A673 (cell line): ENCODE results near the gene ATAT1. TPM values are rescaled to one million over a fixed set of nuclear protein-coding genes. Genes with fewer than 3 reads are reported as not detected.
A peak's percentile ranks its signal among the peaks of the same experiment; 100 is the strongest.

Experiments used
- BruUV-seq: library from RNA; stranded (reverse); fragments of 400-500 nt; replicated peaks from 2 replicates; lab custom pipeline; 2021; lab: Mats Ljungman, UMichigan
- CTCF ChIA-PET: fragments of 300-600 bp; sonication (Branson Sonifier 250); formaldehyde crosslinking; loops from one replicate; lab custom pipeline; 2022; ENCODE audit warnings: antibody characterized with exemption; lab: Charles Lee
- POLR2A ChIA-PET: fragments of 300-600 bp; sonication (Branson Sonifier 250); formaldehyde crosslinking; loops from one replicate; lab custom pipeline; 2022; ENCODE audit warnings: antibody characterized with exemption; ENCODE audit not compliant: low non-redundant PET; lab: Charles Lee
- DNase-seq: peaks from one replicate; pipeline ENCODE4 v3.0.0-alpha.2; 2015; ENCODE audit warnings: low spot score
- H3K27ac ChIP-seq: fragments of 200-600 bp; sonication (generic); 2 replicates; pipeline ENCODE4 v1.5.1; 2016; ENCODE audit warnings: mixed run types, low read depth, mild to moderate bottlenecking, mixed read lengths, antibody characterized with exemption, low read length; ENCODE audit not compliant: poor library complexity, severe bottlenecking
- H3K27me3 ChIP-seq: fragments of 200-600 bp; sonication (generic); replicated peaks from 2 replicates; pipeline ENCODE4 v1.6.1; 2017; ENCODE audit warnings: mixed run types, low read depth, mild to moderate bottlenecking, mixed read lengths, antibody characterized with exemption, low read length; ENCODE audit not compliant: insufficient read depth, poor library complexity
- H3K36me3 ChIP-seq: fragments of 200-600 bp; sonication (generic); 2 replicates; pipeline ENCODE4 v1.6.1; 2016; ENCODE audit warnings: mixed run types, mild to moderate bottlenecking, mixed read lengths, antibody characterized with exemption, low read length; ENCODE audit not compliant: insufficient read depth, poor library complexity, severe bottlenecking
- H3K4me1 ChIP-seq: fragments of 200-600 bp; sonication (generic); 2 replicates; pipeline ENCODE4 v1.6.1; 2017; ENCODE audit warnings: mixed run types, mild to moderate bottlenecking, mixed read lengths, antibody characterized with exemption, low read length; ENCODE audit not compliant: insufficient read depth, poor library complexity, severe bottlenecking
- H3K4me3 ChIP-seq: fragments of 200-600 bp; sonication (generic); 2 replicates; pipeline ENCODE4 v1.5.1; 2016; ENCODE audit warnings: low read depth, mixed run types, mild to moderate bottlenecking, mixed read lengths, low read length; ENCODE audit not compliant: poor library complexity, severe bottlenecking
- H3K9me3 ChIP-seq: fragments of 200-600 bp; sonication (generic); 2 replicates; pipeline ENCODE4 v1.6.1; 2016; ENCODE audit warnings: mixed run types, low read depth, mild to moderate bottlenecking, mixed read lengths, antibody characterized with exemption, low read length; ENCODE audit not compliant: poor library complexity, severe bottlenecking
- EZH2 ChIP-seq: fragments of 200-600 bp; sonication (generic); IDR thresholded peaks from 2 replicates; pipeline ENCODE4 v1.6.1; 2017; ENCODE audit warnings: borderline replicate concordance, low read depth, mild to moderate bottlenecking, mixed read lengths, antibody characterized with exemption, low read length; ENCODE audit not compliant: poor library complexity, severe bottlenecking
- intact Hi-C: fragments of 100-400 bp; cut with micrococcal nuclease; formaldehyde crosslinking; loops from one replicate; pipeline ENCODE4 v1.10.0; 2022; ENCODE audit not compliant: unreplicated experiment
- total RNA-seq: library from RNA; stranded (reverse); gene quantifications from 2 replicates; pipeline ENCODE4 v1.2.3, GENCODE V29; 2021
- TF ChIP-seq, protein P1 (sequence below): fragments of 300-800, 200-600 bp; sonication (generic); conservative IDR thresholded peaks from 2 replicates; pipeline ENCODE4 v1.5.1; 2017; ENCODE audit warnings: low read depth, mild to moderate bottlenecking, antibody characterized with exemption, low read length, moderate library complexity, mixed read lengths

ATAT1 gene
- total RNA-seq, 1 experiment from 2014 or later, result 31.7 TPM

DNA sequence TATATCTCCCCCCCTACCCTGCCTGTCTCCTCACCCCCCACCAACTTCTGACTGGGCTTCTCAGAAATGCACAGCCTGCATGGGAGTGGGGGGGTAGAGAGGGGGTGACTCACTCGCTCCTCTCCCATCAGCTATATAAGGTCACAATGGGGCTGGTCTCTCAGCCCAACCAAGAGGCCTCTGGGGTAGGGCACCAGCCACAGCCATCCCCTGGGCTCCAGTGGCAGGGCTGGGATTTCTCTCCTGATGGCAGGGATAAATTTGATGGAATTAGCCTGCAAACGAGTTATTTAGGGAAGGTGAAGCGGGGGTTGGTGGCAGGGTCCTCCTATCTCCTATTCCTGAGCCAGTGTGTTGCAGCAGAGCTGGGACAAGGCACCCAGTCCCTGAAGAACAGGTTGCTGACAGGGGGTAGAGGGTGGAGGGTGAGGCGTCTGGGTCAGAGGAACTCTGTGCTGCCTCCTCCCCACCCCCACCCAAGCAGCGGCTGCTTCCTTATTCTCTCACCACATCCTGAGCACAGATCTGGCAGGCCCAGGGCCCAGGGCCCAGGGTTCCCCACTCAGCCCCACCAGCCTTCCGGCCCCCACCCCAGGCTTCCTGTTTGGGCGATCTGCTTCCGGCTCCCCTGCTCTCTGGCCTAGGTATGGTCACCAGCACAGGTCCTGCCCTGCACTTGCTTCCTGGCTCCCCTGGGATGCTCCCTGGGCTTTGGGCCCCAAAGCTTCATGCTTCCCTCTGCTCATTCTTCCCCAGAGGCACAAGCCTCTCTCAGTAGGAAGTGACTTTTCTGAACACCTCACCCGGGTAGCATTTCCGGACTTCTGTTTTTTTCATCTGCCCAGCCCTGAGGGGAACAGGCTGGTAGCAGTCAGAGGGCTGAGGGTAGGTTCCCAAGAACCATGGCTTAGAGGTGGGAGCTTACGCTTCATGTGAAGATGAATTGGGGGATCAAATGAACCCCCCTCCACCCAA, 55.8 kb downstream of the ATAT1 start:
- Histone ChIP-seq H3K27me3 (no peaks in the 10 kb centered on the region), H3K9me3 (no peaks in the 10 kb centered on the region), H3K4me3 (peak overlapping the region; percentile 88), H3K4me1 (peaks cover 42% of the 10 kb centered on the region), H3K27ac (peak overlapping the region; percentile 80), H3K36me3 (peaks cover 7% of the 10 kb centered on the region)
- DNase-seq, result peak; percentile 75
- ChIA-PET POLR2A (no interaction called here), CTCF (interaction anchor here (1.1 to 1.7 kb wide), 2 partner anchors 48 to 49 kb away, joined by 5 read pairs; no protein-coding TSS in a partner anchor)
- no TSS peak for BruUV-seq
- no peak for TF ChIP-seq EZH2
- TF ChIP-seq, protein P1, sequence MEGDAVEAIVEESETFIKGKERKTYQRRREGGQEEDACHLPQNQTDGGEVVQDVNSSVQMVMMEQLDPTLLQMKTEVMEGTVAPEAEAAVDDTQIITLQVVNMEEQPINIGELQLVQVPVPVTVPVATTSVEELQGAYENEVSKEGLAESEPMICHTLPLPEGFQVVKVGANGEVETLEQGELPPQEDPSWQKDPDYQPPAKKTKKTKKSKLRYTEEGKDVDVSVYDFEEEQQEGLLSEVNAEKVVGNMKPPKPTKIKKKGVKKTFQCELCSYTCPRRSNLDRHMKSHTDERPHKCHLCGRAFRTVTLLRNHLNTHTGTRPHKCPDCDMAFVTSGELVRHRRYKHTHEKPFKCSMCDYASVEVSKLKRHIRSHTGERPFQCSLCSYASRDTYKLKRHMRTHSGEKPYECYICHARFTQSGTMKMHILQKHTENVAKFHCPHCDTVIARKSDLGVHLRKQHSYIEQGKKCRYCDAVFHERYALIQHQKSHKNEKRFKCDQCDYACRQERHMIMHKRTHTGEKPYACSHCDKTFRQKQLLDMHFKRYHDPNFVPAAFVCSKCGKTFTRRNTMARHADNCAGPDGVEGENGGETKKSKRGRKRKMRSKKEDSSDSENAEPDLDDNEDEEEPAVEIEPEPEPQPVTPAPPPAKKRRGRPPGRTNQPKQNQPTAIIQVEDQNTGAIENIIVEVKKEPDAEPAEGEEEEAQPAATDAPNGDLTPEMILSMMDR, result no peak
- intact Hi-C loops, result no loop called here

DNA sequence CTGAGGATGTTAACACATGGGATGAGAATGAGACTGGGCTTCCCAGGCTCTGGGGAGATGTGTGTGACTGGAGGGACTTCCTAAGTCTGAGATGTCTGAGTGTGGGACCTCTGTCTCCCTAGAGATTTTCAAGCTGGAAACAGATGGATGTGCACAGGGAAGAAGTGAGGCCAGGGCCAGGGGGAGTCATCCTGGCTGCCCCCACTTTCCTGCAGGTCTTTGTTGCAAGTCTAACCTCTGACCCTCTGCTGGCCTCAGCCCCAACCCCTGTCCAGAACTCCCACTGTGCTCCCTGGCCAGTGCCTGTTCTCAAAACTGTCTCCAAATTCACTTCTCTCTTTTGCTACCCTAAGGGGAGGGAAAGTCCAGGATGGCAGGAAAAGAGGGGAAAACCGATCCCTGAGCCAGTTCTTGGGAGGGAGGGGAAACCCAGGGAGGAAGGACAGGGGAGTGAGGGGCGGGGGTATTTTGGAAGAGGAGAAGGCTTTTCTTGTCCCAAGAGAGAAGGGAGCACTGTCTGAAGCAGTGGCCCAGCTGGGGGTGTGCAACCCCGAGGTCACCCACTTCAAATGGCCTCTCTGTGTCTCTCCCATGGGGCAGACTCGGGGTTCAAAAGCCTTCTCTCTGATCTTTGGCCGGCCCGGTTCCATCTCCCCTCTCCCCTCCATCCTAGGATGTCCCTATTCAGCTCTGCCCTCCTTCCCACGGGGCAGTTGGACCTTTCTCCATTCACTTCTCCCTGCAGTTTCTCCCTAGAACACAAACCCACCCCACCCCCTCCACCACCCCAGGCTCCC, 56.7 kb downstream of the ATAT1 start:
- intact Hi-C loops, result no loop called here
- Histone ChIP-seq H3K36me3 (no peaks in the 10 kb centered on the region), H3K27me3 (no peaks in the 10 kb centered on the region), H3K4me1 (peaks cover 48% of the 10 kb centered on the region), H3K9me3 (no peaks in the 10 kb centered on the region), H3K27ac (peak overlapping the region; percentile 80), H3K4me3 (peak overlapping the region; percentile 88)
- TF ChIP-seq EZH2, result no peak
- TF ChIP-seq, protein P1, result no peak
- no peak for DNase-seq
- POLR2A ChIA-PET, result interaction anchor here (0.6 kb wide), 1 partner anchor 1053 kb away, joined by 3 read pairs; the partner anchor contains the start of gene CLIC1
- CTCF ChIA-PET, result interaction anchor here (1.7 kb wide), 1 partner anchor 47 kb away, joined by 5 read pairs; no protein-coding TSS in a partner anchor
- no TSS peak for BruUV-seq

DNA sequence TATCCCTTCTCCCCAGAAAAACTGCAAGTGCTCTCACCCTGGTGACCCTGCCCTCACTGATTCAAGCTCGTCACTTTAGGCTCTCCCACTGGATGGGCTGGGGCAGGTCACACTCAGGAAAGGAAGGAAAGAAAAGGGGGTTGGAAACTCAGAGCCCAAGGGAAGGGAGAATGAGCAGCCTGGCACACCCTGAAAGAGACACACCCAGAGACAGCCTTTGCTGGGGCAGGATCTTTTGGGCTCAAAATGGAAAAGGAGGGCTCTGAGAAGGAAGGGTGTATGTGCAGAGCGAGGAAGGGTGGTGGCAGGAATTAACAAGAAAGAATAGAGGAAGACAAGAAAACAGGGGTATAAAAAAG, 57.3 kb downstream of the ATAT1 start:
- no peak for DNase-seq
- ChIA-PET CTCF (interaction anchor here (1.7 kb wide), 1 partner anchor 47 kb away, joined by 5 read pairs; no protein-coding TSS in a partner anchor), POLR2A (no interaction called here)
- no TSS peak for BruUV-seq
- no peaks in the 10 kb centered on the region for H3K27me3 ChIP-seq
- TF ChIP-seq, protein P1, result no peak
- no peak for TF ChIP-seq EZH2
- H3K4me1 ChIP-seq, result peaks cover 48% of the 10 kb centered on the region
- peak overlapping the region; percentile 88 for H3K4me3 ChIP-seq
- H3K36me3 ChIP-seq, result no peaks in the 10 kb centered on the region
- intact Hi-C loops, result no loop called here
- H3K27ac ChIP-seq, result peak overlapping the region; percentile 80
- H3K9me3 ChIP-seq, result no peaks in the 10 kb centered on the region
